GM21515 (cell line): Measurements from ENCODE around the gene MAP2K7.
"Not testable (repeated sequence)": the region's sequence is repeated elsewhere in the genome, so short reads cannot be mapped to it uniquely, and the experiment has no call there.

Source experiments
- ATAC-seq: cut with Tn5 transposase; IDR thresholded peaks from one replicate; pipeline ENCODE4 v1.9.1; 2021; ENCODE audit not compliant: unreplicated experiment

Gene MAP2K7

GRCh38 chr19:7959211-7959610 lies 55.5 kb downstream of the MAP2K7 start:
- ATAC-seq: no peak

- ATAC-seq: not testable (repeated sequence)
Observed at GRCh38 chr19:7961082-7961481, 57.4 kb downstream of the MAP2K7 start.

GRCh38 chr19:7961920-7962626 lies 58.4 kb downstream of the MAP2K7 start:
- ATAC-seq: no peak

- ATAC-seq: no peak
Observed at GRCh38 chr19:7962644-7963268, 59.1 kb downstream of the MAP2K7 start.

GRCh38 chr19:7963566-7963965 lies 59.9 kb downstream of the MAP2K7 start:
- ATAC-seq: no peak
